RPMI8226 (cell line): ENCODE data around the gene CCDC40.

ENCODE experiments used
- DNase-seq: peaks from one replicate; pipeline ENCODE4 v3.0.0-alpha.2; 2015

The CCDC40 gene

GRCh38 chr17:80119271-80119791, 82.9 kb downstream of the CCDC40 start:
- no peak for DNase-seq

- DNase-seq = no peak
Measured at GRCh38 chr17:80119839-80120238, 83.4 kb downstream of the CCDC40 start.

- no peak for DNase-seq
Measured at GRCh38 chr17:80122026-80122575, 85.7 kb downstream of the CCDC40 start.

GRCh38 chr17:80122926-80123505, 86.6 kb downstream of the CCDC40 start:
- no peak for DNase-seq

- DNase-seq = no peak
Measured at GRCh38 chr17:80123791-80124190, 87.3 kb downstream of the CCDC40 start.

- peak; percentile 43 for DNase-seq
Measured at GRCh38 chr17:80124351-80124981, 88.0 kb downstream of the CCDC40 start.

GRCh38 chr17:80125656-80126448, 89.4 kb downstream of the CCDC40 start:
- DNase-seq = no peak

GRCh38 chr17:80126449-80126715, 89.9 kb downstream of the CCDC40 start:
- DNase-seq = no peak

- DNase-seq = peak; percentile 69
Measured at GRCh38 chr17:80129006-80129565, 92.6 kb downstream of the CCDC40 start.

- DNase-seq = no peak
Measured at GRCh38 chr17:80130992-80131391, 94.5 kb downstream of the CCDC40 start.

GRCh38 chr17:80132906-80133625, 96.6 kb downstream of the CCDC40 start:
- no peak for DNase-seq

GRCh38 chr17:80133626-80133970, 97.2 kb downstream of the CCDC40 start:
- no peak for DNase-seq

GRCh38 chr17:80137131-80137530, 100.7 kb downstream of the CCDC40 start:
- DNase-seq = no peak

- no peak for DNase-seq
Measured at GRCh38 chr17:80138856-80139426, 102.5 kb downstream of the CCDC40 start.

GRCh38 chr17:80141463-80142165, 105.2 kb downstream of the CCDC40 start:
- DNase-seq = no peak

GRCh38 chr17:80142929-80143328, 106.5 kb downstream of the CCDC40 start:
- DNase-seq = no peak

GRCh38 chr17:80145076-80146075, 108.9 kb downstream of the CCDC40 start:
- peak; percentile 22 for DNase-seq

GRCh38 chr17:80146121-80147034, 109.9 kb downstream of the CCDC40 start:
- peak; percentile 34 for DNase-seq

- peak; percentile 99 for DNase-seq
Measured at GRCh38 chr17:80147035-80147822, 110.8 kb downstream of the CCDC40 start, which contains the start of gene EIF4A3. Gene EIF4A3 (minus strand): TSS chr17:80147128. CDS start chr17:80146961, 167 bp downstream.
